D341Med (cell line): Measurements from ENCODE around the gene SLC6A1.

Experiments
- DNase-seq: peaks from one replicate; pipeline ENCODE4 v3.0.0; 2012; ENCODE audit warnings: low spot score

SLC6A1 gene

DNA sequence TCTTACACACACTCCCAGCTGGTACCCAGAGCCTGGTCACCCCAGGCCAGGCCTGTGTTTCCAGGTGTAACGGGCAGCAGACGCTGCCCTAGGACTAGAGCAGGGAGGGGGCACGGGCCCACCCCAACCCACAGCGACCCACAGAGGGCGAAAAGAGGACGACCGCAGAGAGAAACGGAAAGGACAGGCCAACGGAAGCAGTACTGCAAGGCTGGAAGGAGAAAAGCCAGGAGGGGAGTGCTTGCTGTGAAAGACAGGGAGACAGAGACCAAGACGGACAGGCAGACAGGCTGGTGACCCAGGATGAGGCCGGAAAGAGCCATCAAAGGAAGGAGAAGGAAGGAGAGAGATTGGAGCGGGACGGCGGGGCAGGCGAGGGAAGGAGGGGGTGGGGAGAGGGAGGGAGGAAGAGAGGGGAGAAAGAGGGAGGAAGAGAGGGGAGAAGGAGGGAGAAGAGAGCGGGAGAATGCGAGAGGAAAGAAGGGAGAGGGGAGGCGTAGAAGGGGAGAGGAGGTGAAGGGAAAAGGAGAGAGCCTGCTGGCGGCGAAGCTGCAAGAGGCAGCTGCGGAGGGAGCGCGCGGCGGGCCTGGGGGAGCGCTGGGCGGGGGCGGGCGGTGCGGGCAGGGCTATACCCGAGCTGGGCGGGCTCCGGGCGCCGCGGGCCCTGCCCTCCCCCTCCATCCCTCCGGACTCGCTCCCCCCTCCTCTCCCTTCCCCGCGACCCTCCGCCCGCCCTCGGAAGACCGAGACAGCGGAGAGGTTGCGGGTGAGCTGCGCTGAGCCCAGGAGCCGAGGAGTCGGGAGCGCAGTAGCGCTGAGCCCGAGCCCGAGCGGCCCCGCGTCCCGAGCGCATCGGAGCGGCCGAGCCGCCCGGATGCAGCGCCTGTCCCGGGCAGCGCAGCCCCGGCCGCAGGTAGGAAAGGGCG lies at the start of gene SLC6A1:
Gene SLC6A1, plus strand, starts transcription at position 732 of the 926 bp plus-strand sequence. CDS start 24,464 bp downstream, outside the sequence.
- peak; percentile 70 for DNase-seq

DNA sequence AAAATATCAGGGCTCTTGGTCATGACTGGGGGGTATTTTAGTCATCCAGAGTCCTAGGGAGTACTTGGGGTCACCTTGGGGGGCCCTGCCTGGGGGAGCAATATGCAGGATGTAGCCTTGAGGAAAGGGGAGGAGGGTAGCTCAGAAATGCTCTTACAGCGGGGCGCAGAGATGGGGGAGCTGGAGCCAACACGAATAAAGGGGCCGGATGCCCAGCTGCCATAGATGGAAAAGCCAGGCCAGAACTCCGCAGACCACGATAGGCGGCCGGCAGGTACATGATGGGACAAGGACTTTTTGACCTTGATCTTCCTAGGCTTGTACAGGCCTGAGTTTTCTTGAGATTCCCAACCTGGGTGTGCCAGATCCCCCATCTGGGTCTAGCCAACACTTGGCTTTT lies 47.7 kb upstream of the SLC6A1 start:
- no peak for DNase-seq

DNA sequence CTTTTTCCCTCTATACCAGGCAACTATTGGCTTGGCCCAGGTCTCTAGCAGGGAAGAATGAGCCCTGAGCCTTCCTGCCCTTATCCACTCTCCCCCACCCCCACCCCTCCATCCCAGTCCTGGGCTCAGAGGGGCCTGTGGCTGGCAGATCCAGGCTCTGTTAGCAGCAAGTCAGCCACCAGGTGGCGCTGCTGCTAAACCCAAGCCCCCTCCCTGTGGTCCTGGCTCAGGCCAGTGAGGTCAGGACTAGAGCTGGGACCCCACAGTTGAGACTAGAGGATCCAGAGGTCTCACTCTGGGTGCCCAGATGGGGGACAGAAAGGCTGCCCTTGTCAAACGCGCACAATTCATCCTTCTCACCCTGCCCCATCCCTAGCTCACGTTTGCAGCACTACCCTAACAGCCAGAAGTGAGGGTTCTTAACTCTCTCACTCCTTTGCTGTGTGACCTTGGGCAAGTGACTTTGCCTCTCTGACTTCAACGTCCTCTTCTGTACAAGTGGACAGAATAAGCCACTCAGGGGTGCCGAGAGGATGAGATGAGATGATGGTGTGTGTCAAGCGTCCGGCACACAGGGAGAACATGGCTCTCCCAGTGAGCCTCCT lies 46.8 kb upstream of the SLC6A1 start:
- peak; percentile 86 for DNase-seq

DNA sequence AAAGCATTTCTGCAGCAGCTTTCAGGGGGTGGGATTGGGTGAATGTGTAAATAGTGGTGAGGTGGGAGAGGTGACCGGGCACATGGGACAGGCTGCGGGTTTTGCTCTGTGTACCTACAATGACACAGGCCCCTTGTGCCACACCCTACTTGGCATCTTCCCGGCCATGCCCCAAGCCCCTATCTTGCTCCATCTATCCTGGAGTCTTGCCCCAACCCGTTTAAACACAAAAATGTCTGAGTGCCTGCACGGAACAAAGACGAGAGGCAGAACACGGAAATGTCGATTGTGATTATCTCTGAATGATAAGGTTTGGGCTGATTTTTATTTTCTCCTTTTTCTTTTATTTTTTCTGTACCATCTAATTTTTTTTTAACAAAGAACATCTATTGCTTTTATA lies 46.0 kb upstream of the SLC6A1 start:
- DNase-seq: no peak

DNA sequence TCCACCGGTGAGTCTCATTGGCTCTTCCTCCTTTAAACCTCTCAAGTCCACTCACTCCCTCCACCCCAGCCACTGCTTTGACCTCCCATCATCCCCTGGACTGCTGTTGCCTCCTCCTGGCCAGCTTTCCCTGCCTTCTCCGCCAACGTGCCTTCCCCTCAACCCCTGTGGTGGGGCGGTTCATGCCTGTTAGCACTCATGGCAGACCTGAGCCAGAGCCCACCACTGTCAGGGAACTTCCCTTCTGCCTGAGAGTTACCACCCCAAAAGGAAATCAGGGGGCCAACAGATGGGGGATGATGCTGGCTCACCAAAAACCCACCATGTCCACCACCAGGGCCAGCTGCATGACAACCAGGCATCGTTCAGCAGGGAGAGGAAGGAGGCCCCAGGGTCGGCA lies 44.2 kb upstream of the SLC6A1 start:
- no peak for DNase-seq

DNA sequence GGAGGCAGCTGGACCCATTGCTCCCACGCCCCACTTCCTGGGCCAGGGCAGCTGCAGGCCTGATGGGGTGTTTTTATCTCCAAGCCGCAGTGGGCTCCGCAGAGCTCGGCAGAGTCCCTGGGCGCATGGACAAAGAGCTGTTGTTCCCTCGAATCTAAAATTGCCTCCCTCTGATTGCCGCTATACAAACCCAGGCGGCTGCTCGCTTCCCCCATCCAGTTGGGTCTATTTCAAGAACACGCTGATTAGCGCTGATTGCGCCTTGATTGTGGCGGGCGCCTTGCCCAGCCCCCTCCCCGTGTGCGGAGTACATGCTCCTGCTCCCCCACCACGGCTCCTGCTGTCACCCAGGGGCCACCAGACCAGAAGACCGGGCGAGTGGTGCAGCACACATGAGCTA lies 43.4 kb upstream of the SLC6A1 start:
- no peak for DNase-seq

DNA sequence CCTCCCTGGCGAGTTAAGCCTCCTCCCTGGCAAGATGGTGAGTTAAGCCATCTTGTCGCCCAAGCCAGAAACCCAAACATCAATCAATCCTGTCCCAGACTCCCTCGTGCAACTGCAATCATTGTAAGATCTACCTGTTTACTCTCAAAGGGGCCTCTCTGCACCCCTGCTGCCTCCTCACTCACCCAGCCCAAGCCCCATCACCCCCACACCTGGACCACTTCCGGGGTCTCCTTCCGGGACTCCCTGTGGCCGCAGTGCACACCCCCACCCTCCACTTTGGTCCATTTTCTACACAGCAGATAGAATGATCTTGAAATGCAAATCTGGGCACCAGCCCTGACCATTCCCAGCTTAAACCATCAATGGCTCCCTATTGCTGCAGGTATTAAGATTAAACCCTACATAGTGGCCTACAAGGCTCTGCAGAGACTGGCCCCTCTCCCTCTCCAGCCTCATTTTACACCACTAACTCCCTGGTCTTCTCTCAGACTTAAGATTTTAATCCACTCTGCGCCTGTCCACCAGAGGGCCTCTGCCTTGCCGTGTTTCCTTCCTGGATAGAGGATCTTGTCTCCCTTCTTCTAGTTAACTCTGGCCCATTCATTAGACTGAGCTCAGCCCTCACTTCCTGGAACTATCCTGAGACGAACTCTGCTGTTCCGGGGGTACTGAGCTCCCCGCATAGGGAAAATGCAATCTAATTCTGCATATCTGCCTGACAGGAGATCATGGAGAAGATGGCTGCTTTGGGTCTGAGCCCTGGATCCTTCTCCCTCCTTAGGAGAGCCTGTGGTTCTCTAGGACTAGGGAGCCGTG lies 41.9 kb upstream of the SLC6A1 start:
- DNase-seq: peak; percentile 64

DNA sequence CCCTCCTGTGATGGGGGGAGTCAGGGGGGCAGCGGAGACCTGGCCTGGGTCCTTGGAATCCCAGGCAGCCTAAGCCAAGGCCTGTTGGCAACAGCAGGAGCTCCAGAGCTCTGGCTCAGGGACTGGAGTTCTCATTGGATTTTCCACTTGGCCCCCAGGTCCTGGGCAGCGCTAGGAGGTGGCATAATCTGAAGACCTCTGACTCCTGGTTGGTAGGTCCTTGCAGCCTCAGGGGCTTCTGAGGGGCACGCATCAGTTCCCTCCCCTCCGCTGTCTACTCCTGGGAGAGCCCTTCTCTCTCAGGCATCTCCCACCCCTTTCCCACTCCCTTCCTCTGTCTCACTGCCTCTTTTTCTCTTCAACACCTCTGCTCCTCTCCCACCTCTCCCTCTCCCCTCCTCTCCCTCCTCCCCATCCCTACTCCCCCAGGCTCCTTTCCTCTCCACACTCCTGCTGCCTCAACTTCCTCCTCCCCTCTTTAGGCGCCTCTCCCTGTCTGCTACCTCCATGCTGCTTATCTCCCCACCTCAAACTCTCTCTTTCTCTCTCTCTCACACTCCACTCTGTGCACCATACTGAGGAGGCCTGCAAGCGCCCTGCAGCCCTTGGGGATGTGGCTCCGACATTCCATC lies 41.1 kb upstream of the SLC6A1 start:
- no peak for DNase-seq

DNA sequence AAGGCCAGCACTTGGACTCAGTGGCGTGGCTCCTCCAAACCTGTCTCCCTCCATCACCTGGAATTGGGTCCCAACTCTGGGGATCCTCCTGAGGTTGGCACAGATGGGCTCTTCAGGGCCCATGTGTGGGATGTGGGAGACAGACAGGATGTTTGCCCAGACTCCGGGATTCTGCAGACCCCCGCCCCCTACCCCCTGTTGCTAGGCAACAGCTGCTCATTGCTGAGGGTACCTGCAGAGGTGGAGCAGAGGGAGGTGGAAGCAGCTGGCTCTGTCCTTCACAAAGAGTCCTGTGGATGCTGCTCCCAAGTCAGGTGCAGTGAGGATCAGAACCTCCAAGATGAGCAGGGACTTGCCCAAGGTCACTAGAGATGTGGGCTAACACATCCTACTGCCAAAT lies 40.0 kb upstream of the SLC6A1 start:
- no peak for DNase-seq

DNA sequence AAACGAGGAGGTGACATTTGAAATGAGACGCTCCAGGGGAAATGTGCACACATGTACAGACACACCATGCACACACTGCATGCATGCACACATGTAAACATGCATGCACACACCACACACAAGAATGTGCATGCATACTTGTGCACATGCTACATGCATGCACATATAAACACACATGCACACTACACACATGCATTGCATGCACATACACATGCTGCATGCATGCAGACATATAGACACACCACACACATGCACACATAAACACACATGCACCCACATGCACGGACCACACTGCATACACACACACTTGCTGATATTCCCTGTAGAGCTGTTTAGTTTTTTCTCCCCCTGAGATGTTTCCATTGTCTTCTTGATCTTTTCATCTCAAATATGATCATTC lies 37.8 kb upstream of the SLC6A1 start:
- no peak for DNase-seq

DNA sequence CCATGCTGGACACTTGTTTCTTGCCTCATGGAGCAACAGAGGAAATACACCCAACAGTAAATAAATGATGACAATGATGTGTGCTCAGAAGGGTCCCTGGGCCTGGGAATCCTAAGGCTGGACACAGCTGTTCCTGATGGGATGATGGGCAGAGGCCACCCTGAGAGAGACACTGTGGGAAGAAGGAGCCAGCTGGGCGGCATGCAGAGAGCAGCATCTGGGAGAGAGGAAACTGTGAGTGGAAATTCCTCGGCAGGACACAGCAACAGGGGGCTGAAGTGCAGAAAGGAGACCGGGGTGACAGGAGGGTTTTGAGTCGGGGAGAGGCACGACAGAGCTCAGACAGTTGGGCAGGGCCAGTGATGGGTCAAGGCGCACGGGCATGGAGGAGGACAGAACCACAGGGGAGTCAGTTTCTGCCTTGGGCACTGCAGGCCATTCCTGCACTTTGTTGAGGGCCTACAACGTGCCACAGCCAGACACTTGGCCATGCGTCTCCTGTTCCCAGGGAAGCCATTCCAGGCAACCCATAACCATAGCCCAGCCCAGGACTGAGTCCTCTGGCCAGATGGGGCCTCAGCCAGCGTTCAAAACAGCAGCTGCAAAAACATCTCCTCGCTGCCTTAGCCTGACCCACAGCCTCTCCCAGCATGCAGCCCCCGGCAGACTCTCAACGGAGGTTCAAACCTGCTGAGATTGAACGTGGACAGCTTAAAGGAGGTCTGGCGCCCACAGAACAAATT lies 36.7 kb upstream of the SLC6A1 start:
- DNase-seq: no peak

DNA sequence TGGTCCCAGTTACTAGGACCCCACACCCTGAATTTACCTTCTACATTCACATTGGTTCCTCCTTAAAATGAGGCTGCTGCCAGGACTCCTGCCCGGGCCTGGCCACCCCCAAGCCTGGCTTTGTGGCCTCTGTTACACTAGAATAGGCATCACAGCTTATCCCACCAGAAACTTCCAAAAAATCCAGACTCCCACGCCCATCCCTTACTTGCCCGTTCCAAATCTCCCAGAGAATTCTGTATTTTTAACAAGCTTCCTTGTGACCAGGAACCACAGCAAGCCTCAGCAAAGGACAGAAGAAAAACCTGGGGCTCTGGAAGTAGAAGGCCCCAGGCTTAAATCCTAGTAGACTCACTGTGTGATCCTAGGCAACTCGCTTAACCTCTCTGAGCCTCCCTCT lies 36.0 kb upstream of the SLC6A1 start:
- no peak for DNase-seq

DNA sequence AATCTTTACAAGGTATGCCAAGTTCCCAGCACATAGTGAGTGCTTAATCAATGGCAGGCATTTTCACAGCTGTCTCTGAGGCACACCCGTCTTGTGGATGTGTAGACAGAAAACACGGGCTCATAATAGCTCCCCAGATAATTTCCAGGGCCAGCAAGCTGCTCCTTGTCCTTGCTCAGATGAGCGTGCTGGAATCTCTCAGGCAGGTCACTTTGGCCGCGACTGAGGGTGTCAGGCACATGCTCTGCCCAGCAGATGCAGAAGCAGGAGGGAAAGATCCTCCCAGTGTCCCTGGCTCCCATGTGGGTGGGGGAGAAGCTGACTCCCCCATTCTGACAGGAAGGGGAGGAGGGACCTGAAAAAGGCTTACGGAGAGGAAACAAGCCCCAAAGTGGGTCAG lies 35.6 kb upstream of the SLC6A1 start:
- no peak for DNase-seq

DNA sequence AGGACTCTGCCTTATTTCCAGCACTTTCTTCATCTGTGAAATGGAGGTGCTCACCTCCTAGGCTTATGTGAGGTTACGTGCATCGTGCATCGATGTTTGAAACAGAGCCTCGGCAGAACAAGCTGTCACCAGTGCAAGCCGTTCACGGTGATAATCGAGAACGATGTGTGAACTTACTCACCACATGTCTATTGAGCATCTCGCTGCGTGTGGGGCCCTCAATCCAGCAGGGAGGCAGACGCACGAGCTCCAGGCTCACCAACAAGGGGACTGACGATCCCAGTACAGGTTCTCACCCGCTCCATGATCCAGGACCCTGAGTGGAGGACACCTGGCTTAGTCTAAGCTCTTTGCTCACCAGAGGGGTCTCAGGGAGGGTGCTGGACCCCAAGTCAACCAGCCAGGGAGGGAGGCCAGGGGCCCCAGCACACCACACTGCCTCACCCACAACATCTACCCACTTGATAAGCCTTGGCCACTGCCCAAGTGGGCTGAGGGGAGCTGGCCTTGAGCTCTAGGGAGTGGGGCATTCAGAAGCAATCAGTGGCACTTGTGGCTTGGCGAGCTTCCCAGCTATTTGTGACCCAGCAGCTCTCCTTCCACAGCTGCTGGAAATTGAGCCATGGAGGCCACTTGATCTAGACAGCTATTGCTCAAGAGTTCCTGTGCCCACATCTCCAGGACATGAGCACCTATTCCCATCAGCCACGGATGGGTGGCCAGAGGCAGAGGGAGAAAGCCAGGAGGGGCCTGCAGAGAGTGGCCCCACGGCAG lies 34.4 kb upstream of the SLC6A1 start:
- no peak for DNase-seq

DNA sequence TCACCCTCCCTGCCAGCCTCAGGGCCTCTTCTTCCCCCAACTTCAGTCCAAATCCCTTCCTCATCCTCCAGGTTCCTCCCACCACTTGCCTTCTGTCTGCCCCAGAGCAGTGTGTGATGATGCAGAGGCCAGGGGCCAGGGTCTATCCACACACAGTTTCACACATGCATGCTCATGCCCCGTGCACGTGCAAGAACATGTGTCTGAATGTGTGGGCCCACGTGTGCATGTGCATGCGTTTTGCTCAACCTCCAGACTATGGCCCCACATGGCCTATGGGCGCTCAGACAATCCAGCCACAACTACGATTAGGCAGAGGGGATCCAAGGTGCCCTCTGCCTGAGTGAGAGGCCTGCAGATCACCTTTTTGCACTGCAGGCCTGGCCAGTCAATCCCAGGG lies 32.3 kb upstream of the SLC6A1 start:
- no peak for DNase-seq

DNA sequence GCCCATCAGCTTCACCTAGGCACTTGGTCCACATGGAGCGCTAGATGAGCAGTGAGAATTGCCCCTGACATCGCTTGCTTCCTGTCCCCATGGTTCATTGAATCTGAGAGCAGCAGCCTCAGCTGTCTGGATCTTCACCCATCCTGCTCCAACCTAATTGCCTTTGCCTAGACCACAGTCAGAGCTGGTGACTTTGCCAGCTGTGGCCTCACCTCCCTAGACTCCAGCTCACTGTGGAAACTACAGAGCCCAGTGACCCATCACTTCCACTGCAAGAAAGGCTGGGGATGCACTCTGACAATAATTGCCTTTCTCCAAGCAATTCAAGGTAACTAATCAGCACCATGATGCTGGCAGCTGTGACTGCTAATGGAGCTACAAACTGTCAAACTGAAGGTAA lies 30.6 kb upstream of the SLC6A1 start:
- DNase-seq: no peak

DNA sequence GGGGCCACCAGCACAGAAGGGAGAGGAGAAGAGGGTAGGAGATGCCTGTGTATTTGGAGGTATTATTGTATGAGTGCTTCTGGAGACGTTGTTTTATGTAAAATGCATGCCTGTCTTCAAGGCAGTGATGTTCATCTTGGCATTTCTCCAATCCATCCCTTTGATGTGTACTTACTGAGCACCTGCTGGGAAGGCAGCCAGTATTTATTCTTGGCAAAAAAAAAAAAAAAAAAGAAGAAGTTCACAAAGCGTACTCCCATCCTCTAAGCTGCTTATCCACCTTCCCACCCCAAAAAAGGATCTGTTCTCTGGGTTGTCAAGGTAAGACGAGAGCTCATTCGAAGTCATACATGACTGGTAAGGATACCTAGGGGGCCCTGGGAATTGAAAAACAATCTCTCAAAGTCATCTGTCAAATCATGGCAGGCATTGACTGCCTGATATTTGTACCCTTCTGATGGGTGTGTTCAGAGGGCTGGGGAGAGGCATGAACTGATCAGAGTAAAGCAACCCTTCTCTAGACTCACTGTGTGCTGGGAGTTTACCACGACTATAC lies 30.0 kb upstream of the SLC6A1 start:
- no peak for DNase-seq

DNA sequence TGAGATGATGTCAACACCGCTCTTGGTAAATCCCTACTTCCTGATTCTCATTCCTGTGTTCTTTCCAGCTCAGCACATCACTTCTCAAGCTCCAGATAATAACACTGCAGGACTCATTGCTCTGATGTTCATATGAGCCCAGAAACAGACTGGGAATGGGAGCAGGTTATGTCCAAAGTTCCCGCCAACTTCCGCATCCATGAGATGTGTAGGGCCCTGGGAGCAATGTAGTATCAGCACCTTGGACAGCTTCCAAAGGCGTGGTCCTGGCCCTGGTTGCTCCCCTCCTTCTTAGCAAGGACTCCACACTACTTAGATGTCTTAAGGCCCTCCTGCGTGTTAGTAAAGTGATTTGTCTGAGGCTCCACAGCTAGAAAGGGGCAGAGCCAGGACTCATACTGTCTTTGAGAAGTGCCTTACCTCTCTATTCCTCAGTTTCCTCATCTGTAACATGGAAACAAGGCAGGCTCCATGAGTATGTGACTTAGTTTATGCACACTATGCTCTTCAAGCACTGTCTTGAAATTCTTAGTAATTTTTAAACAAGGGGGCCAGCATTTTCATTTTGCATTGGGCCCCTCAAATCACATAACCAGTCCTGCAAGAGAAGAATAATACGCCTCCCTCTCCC lies 27.9 kb upstream of the SLC6A1 start:
- DNase-seq: no peak

DNA sequence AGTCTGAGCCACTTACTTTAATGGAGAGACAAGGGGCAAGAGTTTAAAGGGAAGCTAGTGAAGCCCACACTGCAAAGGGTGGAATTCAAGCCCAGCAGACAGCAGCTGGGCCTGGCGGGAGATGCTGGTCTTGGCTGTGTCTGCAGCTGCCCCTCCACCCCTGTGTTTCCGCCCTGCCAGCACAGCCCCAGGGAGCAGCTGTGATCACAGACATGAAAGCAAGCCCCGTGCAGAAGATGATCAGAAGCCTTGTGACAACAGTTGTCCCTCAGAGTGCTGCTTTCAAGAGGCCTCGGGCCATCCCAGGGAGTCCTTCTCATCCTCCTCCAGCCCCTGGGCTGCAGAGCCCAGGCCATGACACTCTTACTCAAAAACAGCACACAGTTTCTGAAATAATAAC lies 24.1 kb upstream of the SLC6A1 start:
- no peak for DNase-seq
